GM12873 (cell line): ENCODE data around the gene CCDC190.

Experiments
- TF ChIP-seq, protein P1 (sequence below): IDR thresholded peaks from 2 replicates; pipeline ENCODE4 v1.5.1; 2012; ENCODE audit warnings: low read depth, mild to moderate bottlenecking, moderate library complexity, low read length, control low read depth; ENCODE audit not compliant: insufficient read depth; ENCODE audit errors: missing control alignments

Gene CCDC190

DNA sequence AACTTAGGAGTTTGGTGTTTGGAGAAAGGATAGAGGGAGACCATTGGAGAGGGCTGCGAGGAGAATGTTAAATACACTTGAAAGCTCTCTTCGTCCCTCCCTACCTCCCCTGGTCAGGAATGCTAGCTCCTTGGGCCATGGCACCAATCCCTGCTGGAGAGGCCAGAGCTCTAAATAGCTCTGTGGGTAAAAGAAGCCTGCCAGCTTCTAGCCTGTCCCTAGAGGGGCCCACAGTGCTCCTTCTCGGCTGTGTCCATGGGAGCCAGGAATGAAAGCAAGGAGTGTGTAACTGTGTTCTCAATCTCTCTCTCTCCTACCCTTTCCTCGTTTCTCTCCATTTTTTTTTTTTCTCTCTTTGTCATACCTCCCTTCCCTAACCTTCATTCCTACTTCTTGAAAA, at the start of gene CCDC190:
Gene CCDC190, minus strand, starts transcription at position 75 of the 400 bp plus-strand sequence. CDS start 1,529 bp downstream, outside the sequence.
- TF ChIP-seq, protein P1, sequence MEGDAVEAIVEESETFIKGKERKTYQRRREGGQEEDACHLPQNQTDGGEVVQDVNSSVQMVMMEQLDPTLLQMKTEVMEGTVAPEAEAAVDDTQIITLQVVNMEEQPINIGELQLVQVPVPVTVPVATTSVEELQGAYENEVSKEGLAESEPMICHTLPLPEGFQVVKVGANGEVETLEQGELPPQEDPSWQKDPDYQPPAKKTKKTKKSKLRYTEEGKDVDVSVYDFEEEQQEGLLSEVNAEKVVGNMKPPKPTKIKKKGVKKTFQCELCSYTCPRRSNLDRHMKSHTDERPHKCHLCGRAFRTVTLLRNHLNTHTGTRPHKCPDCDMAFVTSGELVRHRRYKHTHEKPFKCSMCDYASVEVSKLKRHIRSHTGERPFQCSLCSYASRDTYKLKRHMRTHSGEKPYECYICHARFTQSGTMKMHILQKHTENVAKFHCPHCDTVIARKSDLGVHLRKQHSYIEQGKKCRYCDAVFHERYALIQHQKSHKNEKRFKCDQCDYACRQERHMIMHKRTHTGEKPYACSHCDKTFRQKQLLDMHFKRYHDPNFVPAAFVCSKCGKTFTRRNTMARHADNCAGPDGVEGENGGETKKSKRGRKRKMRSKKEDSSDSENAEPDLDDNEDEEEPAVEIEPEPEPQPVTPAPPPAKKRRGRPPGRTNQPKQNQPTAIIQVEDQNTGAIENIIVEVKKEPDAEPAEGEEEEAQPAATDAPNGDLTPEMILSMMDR, result no peak

DNA sequence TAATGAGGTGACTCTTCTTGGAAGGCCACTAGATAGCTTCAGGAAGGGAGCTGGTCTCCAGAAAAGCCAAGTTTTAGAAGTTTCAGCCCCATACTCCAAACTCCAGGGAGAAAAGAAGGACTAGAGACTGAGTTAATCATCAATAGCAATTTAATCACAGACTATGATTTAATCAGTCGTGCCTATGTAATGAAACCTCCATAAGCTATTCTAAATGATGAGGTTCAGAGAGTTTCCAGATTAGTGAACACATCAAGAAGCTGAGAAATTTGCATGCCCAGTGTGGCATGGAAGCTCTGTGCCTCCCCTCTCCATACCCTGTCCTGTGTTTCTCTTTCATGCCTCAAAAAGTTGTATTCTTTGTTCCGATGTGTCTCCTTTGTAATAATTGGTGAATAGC, 49.2 kb upstream of the CCDC190 start:
- TF ChIP-seq, protein P1, result no peak

DNA sequence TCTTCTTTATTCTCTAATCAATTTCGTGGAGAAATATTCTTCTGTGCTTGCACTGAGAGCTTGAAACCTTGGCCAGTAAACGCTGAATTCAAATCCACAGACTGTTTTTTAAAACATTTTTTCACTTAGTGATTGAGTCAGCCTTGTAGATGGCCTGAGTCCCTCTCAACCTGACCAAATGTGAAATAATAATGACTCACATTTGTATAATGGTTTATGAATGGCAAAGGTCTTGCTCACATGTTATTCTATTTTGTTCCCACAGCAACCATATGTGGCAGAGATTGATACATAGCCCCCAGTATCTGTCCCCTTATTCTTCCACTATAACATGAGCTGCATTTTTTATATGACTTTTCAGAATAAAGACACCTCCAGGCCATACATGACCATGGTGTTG, 47.8 kb upstream of the CCDC190 start:
- TF ChIP-seq, protein P1, result no peak

GRCh38 chr1:162908236-162908635, 47.3 kb upstream of the CCDC190 start:
- TF ChIP-seq, protein P1, result no peak

GRCh38 chr1:162906485-162906884, 45.5 kb upstream of the CCDC190 start:
- TF ChIP-seq, protein P1, result no peak

DNA sequence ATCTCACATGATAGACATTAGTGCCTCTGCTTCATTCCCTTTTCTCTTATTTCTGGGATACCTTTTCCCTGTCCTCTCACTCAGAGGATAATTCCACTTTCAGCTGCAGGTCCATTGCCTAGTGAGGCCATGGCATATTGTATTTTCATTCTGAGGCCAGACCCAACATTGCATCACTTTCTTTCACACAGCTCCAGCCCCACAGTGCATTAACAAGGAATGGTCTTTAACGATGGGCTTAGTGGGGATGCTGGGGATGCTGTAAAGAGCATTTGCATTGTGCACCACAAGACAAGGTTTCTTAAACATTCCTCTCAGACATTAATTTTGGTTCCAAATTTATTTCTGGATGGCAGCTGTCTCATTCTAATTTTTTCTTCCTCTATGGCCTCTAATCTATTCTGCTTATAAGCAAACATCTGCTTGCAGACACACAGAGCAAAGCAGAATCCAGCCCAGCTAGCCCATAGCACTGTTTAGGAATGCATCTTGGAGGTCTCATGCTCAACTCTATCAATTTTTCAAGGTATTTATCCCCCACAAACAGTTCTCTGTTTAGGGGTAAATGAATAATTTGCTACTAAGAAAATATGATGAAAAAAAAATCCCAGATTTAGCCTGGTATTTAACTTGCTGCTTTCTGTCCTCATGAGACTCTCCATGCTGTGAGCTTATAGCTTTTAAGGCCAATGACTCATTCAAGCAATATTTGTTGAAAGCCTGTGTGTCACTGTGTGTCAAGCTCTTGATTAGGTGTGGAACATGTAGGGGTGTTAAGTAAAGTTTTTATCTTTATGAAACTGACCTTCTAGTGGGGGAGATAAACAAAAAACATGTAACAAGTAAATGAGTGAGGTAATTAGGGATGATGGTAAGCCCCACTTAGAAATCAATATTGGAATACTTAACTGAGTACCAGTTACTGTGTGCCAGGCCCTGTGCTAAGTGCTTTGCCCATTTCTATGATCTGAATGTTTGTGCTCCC, 44.5 kb upstream of the CCDC190 start:
- TF ChIP-seq, protein P1, result no peak

DNA sequence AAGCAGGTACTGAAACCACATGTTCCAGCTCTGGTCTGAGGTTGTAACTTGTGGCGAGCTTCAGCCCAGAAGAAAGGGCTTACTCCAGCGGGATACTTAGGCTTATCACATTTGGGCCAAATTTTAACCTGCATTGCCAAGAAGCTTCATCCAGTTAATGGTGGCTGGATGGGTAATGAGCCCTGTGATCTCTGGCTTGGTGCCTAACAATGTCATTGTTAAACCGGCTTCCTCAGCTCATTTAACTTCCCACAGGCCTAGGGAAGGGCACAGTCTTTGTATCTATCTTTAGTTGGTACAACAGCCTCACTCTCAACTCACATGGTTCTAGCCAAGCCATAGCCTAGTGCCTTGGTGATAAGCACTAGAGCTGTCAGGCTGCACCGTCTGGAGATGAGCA, 43.6 kb upstream of the CCDC190 start:
- TF ChIP-seq, protein P1, result no peak
